Endothelial cell of umbilical vein (primary cell): ENCODE measurements around the gene TMEM178A. TPM values are rescaled to one million over a fixed set of nuclear protein-coding genes. Genes with fewer than 3 reads are reported as not detected.

Experiments
- BruUV-seq: library from RNA; stranded (reverse); fragments of 400-500 nt; replicated peaks from 2 replicates; lab custom pipeline; 2021; lab: Mats Ljungman, UMichigan
- CTCF ChIA-PET: fragments of 300-600, 350-600 bp; sonication (Branson Sonifier 250); formaldehyde crosslinking; loops from one replicate; lab custom pipeline; 2021; ENCODE audit warnings: antibody characterized with exemption, inconsistent platforms; lab: Charles Lee
- POLR2A ChIA-PET: fragments of 300-600, 350-600 bp; sonication (Branson Sonifier 250); formaldehyde crosslinking; loops from one replicate; lab custom pipeline; 2021; ENCODE audit warnings: antibody characterized with exemption, inconsistent platforms; lab: Charles Lee
- DNase-seq: peaks from one replicate; pipeline ENCODE4 v3.0.0-alpha.2; 2011; ENCODE audit warnings: low read depth, low spot score
- FAIRE-seq: peaks from 2 replicates; lab custom pipeline; 2011; peaks lifted over from hg19 to GRCh38; lab: Jason Lieb, UNC
- H2AFZ ChIP-seq: 2 replicates; pipeline ENCODE4 v1.6.0; 2012; ENCODE audit warnings: low read depth, low read length, control low read depth, inconsistent platforms
- H3K27ac ChIP-seq: 2 replicates; pipeline ENCODE4 v1.5.1; 2011; ENCODE audit warnings: low read depth, mild to moderate bottlenecking, control low read depth, low read length, moderate library complexity; ENCODE audit not compliant: insufficient read depth
- H3K27me3 ChIP-seq, 2 experiments: 2 replicates each; pipeline versions ENCODE4 v1.6.0 to v1.6.1; 2011; ENCODE audit warnings: low read length in 2 of 2, mixed read lengths in 1 of 2; ENCODE audit not compliant: control insufficient read depth in 2 of 2, insufficient read depth in 2 of 2
- H3K36me3 ChIP-seq, 2 experiments: 2 replicates in 1 of 2; 3 replicates in 1 of 2; pipeline ENCODE4 v1.5.1; 2011; ENCODE audit warnings: low read length in 2 of 2, mild to moderate bottlenecking in 1 of 2, moderate library complexity in 1 of 2; ENCODE audit not compliant: control insufficient read depth in 2 of 2, insufficient read depth in 2 of 2; ENCODE audit errors: extremely low read depth in 1 of 2
- H3K4me1 ChIP-seq: 3 replicates; pipeline ENCODE4 v1.5.1; 2011; ENCODE audit warnings: mild to moderate bottlenecking, low read length; ENCODE audit not compliant: control insufficient read depth, insufficient read depth; ENCODE audit errors: extremely low read depth
- H3K4me2 ChIP-seq: 2 replicates; pipeline ENCODE4 v1.6.1; 2011; ENCODE audit warnings: low read length, control low read depth, mixed read lengths; ENCODE audit not compliant: insufficient read depth
- H3K4me3 ChIP-seq, 3 experiments: fragments of 200-600 bp in 1 of 3; sonication (generic), shearing (Covaris generic) in 1 of 3; replicated peaks in 1 of 3; 2 replicates each; pipeline ENCODE4 v1.5.1; 2011 to 2016; ENCODE audit warnings: control low read depth in 3 of 3, low read length in 3 of 3, mild to moderate bottlenecking in 2 of 3, inconsistent platforms in 1 of 3, low read depth in 1 of 3, moderate library complexity in 1 of 3; ENCODE audit not compliant: insufficient read depth in 1 of 3
- H3K79me2 ChIP-seq: 2 replicates; pipeline ENCODE4 v1.6.0; 2012; ENCODE audit warnings: low read length, inconsistent platforms; ENCODE audit not compliant: control insufficient read depth, insufficient read depth
- H3K9ac ChIP-seq: replicated peaks from 2 replicates; pipeline ENCODE3; 2011; ENCODE audit warnings: low read length, control low read depth; ENCODE audit not compliant: insufficient read depth; ENCODE audit errors: extremely low read depth
- H3K9me1 ChIP-seq: replicated peaks from 3 replicates; pipeline ENCODE4 v1.6.0; 2011; ENCODE audit warnings: mild to moderate bottlenecking, low read length; ENCODE audit not compliant: control insufficient read depth, insufficient read depth; ENCODE audit errors: extremely low read depth
- H3K9me3 ChIP-seq: replicated peaks from 2 replicates; pipeline ENCODE4 v1.5.1; 2012; ENCODE audit warnings: low read length, inconsistent platforms; ENCODE audit not compliant: control insufficient read depth, insufficient read depth
- H4K20me1 ChIP-seq: replicated peaks from 2 replicates; pipeline ENCODE3; 2011; ENCODE audit warnings: mild to moderate bottlenecking, low read length; ENCODE audit not compliant: control insufficient read depth, insufficient read depth; ENCODE audit errors: extremely low read depth
- EZH2 ChIP-seq: IDR thresholded peaks from 2 replicates; pipeline ENCODE4 v1.6.1; 2012; ENCODE audit warnings: borderline replicate concordance, low read depth, mild to moderate bottlenecking, moderate library complexity, low read length, inconsistent platforms; ENCODE audit not compliant: severe bottlenecking
- FOS ChIP-seq: IDR thresholded peaks from 2 replicates; pipeline ENCODE4 v1.6.1; 2011; ENCODE audit warnings: mild to moderate bottlenecking, low read length, moderate library complexity, borderline replicate concordance; ENCODE audit not compliant: insufficient read depth
- GATA2 ChIP-seq: IDR thresholded peaks from 2 replicates; pipeline ENCODE4 v1.7.0; 2011; ENCODE audit warnings: low read depth, mild to moderate bottlenecking, moderate library complexity, mixed read lengths, low read length; ENCODE audit not compliant: insufficient read length, insufficient read depth
- JUN ChIP-seq: IDR thresholded peaks from 2 replicates; pipeline ENCODE4 v1.6.1; 2011; ENCODE audit warnings: borderline replicate concordance, low read depth; ENCODE audit not compliant: insufficient read length, insufficient read depth
- MYC ChIP-seq: IDR thresholded peaks from one replicate; pipeline ENCODE4 v1.6.1; 2011; ENCODE audit warnings: mild to moderate bottlenecking, low read depth, low read length
- POLR2A ChIP-seq: IDR thresholded peaks from 2 replicates; pipeline ENCODE4 v1.6.1; 2012; ENCODE audit warnings: low read depth, mild to moderate bottlenecking, control low read depth, low read length
- POLR2AphosphoS5 ChIP-seq: IDR thresholded peaks from 2 replicates; pipeline ENCODE4 v1.6.1; 2012; ENCODE audit warnings: low read depth, mild to moderate bottlenecking, control low read depth, low read length, moderate library complexity; ENCODE audit not compliant: insufficient read depth
- dilution Hi-C: fragments of 300-500 bp; cut with MboI; formaldehyde crosslinking; loops from one replicate; pipeline ENCODE4 v1.15.0; 2019; ENCODE audit warnings: low sequenced_read_pairs; ENCODE audit not compliant: extremely low pct_ligation_motif_present
- intact Hi-C: fragments of 100-400 bp; cut with micrococcal nuclease; formaldehyde crosslinking; loops from one replicate; pipeline ENCODE4 v1.10.0; 2022
- polyA plus RNA-seq, 4 experiments: library from polyadenylated mRNA; depleted of rRNA in 3 of 4; stranded (reverse) in 3 of 4; unstranded in 1 of 4; fragments of >200 nt; gene quantifications; 2 replicates each; pipeline versions ENCODE4 v1.2.1 to v1.2.3, GENCODE V29; 2011 to 2012; ENCODE audit warnings: missing spikeins in 1 of 4
- total RNA-seq: library from RNA; stranded (reverse); gene quantifications from 2 replicates; pipeline ENCODE4 v1.2.3, GENCODE V29; 2021
- TF ChIP-seq, protein P1 (sequence below): IDR thresholded peaks from 2 replicates; pipeline ENCODE4 v1.6.1; 2011; ENCODE audit not compliant: insufficient read depth, insufficient read length
- TF ChIP-seq, protein P2 (sequence below), 2 donors: IDR thresholded peaks; 1 replicate in 1 of 2; 2 replicates in 1 of 2; pipeline ENCODE4 v1.5.1; 2011; ENCODE audit warnings: low read length in 2 of 2, mild to moderate bottlenecking in 2 of 2, moderate library complexity in 2 of 2, control low read depth in 1 of 2, inconsistent platforms in 1 of 2, low read depth in 1 of 2; ENCODE audit not compliant: insufficient read depth in 1 of 2; ENCODE audit errors: extremely low read depth in 1 of 2

The TMEM178A gene
- total and polyA plus RNA-seq, 2 donors (not counting 3 experiments of a cell fraction or from before 2014, with no cell fraction given): 1.5 to 2.8 TPM

DNA sequence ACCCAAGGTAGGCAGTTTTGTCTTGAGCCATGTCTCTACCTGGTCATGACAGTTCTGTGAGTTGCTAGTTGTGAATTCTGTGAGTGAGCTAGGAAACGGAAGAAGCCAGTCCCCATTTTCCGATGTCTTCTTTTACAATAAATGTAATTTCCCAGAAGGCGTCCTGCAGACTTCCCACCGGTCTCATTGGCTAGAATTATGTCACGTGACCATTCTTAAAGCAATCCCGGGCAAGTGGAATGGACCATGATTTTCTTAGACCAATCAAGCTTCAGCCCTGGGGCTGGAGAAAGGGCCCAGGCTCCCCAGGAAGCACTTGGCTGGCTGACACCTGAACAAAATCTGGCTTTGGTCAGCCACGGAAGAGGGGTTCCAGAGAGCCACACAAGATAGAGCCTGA, 10.6 kb downstream of the TMEM178A start:
- BruUV-seq: no TSS peak
- CTCF ChIA-PET: no interaction called here

More for the DNA sequence above, 10.6 kb downstream of the TMEM178A start:
- no peak for TF ChIP-seq POLR2AphosphoS5
- TF ChIP-seq POLR2A: no peak
- TF ChIP-seq JUN: no peak
- TF ChIP-seq, protein P1, sequence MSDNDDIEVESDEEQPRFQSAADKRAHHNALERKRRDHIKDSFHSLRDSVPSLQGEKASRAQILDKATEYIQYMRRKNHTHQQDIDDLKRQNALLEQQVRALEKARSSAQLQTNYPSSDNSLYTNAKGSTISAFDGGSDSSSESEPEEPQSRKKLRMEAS: no peak
- no peak for TF ChIP-seq FOS
- TF ChIP-seq, protein P2, sequence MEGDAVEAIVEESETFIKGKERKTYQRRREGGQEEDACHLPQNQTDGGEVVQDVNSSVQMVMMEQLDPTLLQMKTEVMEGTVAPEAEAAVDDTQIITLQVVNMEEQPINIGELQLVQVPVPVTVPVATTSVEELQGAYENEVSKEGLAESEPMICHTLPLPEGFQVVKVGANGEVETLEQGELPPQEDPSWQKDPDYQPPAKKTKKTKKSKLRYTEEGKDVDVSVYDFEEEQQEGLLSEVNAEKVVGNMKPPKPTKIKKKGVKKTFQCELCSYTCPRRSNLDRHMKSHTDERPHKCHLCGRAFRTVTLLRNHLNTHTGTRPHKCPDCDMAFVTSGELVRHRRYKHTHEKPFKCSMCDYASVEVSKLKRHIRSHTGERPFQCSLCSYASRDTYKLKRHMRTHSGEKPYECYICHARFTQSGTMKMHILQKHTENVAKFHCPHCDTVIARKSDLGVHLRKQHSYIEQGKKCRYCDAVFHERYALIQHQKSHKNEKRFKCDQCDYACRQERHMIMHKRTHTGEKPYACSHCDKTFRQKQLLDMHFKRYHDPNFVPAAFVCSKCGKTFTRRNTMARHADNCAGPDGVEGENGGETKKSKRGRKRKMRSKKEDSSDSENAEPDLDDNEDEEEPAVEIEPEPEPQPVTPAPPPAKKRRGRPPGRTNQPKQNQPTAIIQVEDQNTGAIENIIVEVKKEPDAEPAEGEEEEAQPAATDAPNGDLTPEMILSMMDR (IDR thresholded peaks at IDR 0.05; ENCODE audit: extremely low read depth in 1 of 2, insufficient read depth in 1 of 2, low read depth in 1 of 2, low read length in 2 of 2): no peak
- TF ChIP-seq MYC: no peak
- no peak for TF ChIP-seq GATA2
- TF ChIP-seq EZH2: no peak
- no peak for FAIRE-seq
- no peak overlapping the region for H3K27ac ChIP-seq
- no peaks in the 10 kb centered on the region for H3K4me1 ChIP-seq
- no peak for DNase-seq
- POLR2A ChIA-PET: no interaction called here
- H3K9me3 ChIP-seq: no peaks in the 10 kb centered on the region
- H3K4me2 ChIP-seq: no peak overlapping the region
- no peak overlapping the region for H2AFZ ChIP-seq
- H3K4me3 ChIP-seq: no peak overlapping the region
- H3K9ac ChIP-seq: no peak overlapping the region
- H3K36me3 ChIP-seq: no peaks in the 10 kb centered on the region
- H3K9me1 ChIP-seq: no peaks in the 10 kb centered on the region
- H3K79me2 ChIP-seq: no peaks in the 10 kb centered on the region
- dilution Hi-C loops: no loop called here
- no peaks in the 10 kb centered on the region for H4K20me1 ChIP-seq
- peaks cover 22 to 27% of the 10 kb centered on the region in 2 experiments for H3K27me3 ChIP-seq
- intact Hi-C loops: no loop called here
